ENCODE data around the gene GPM6B.

DNA sequence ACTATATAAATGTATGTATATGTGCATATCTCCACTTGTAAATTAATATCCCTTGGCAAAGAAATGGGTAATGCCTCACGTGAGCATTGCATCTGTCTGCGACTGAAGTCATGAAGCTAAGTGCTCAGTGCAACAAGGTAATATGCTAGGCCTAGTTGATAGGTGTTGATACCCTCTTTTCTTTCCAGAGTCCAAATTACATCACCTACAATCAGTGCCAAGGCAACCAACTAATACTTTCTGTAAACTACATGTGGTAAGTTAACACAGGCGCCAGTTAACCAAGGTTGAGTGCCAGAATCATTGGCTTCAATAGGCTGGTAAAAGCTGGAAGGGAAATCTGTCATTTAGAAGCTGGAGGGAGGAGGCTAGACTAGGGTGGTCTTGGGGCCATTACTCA lies 41.1 kb downstream of the GPM6B start:
- no peak for TF ChIP-seq POLR2A (IDR thresholded peaks at IDR 0.05; ENCODE audit: low read length)
- no peak for TF ChIP-seq GATA1 (IDR thresholded peaks at IDR 0.05; ENCODE audit: low read depth, low read length)
